IMR-90 (cell line): ENCODE results near the gene RBMS3. TPM values are rescaled to one million over a fixed set of nuclear protein-coding genes. Genes with fewer than 3 reads are reported as not detected.

Experiments used
- ATAC-seq: fragments of 200-7000 bp; cut with Tn5 transposase; 2 replicates; pipeline ENCODE4 v1.9.1; 2020; ENCODE audit warnings: low read depth, mild to moderate bottlenecking, moderate library complexity
- BruUV-seq: library from RNA; stranded (reverse); fragments of 400-500 nt; replicated peaks from 2 replicates; lab custom pipeline; 2021; lab: Mats Ljungman, UMichigan
- CTCF ChIA-PET: fragments of 300-600 bp; formaldehyde crosslinking; extraction: SDS; loops from one replicate; lab custom pipeline; 2021; ENCODE audit warnings: antibody characterized with exemption; lab: Yijun Ruan, JAX
- POLR2A ChIA-PET: fragments of 300-600 bp; sonication (Branson Sonifier 250); formaldehyde crosslinking; loops from one replicate; lab custom pipeline; 2022; ENCODE audit warnings: antibody characterized with exemption; ENCODE audit not compliant: unreplicated experiment; lab: Charles Lee
- DNase-seq: peaks from one replicate; pipeline ENCODE4 v3.0.0; 2013
- H2AFZ ChIP-seq: replicated peaks from 2 replicates; pipeline ENCODE3; 2013; ENCODE audit warnings: low read length, mild to moderate bottlenecking; ENCODE audit not compliant: poor library complexity
- H2AK5ac ChIP-seq: 2 replicates; pipeline ENCODE4 v1.6.1; 2013; ENCODE audit warnings: low read depth, low read length, inconsistent platforms
- H2AK9ac ChIP-seq: replicated peaks from 2 replicates; pipeline ENCODE3; 2013; ENCODE audit warnings: mild to moderate bottlenecking, low read depth, low read length, moderate library complexity; ENCODE audit not compliant: poor library complexity
- H2BK120ac ChIP-seq: 2 replicates; pipeline ENCODE4 v1.6.1; 2013; ENCODE audit warnings: low read depth, low read length, inconsistent platforms
- H2BK15ac ChIP-seq: 3 replicates; pipeline ENCODE4 v1.6.1; 2013; ENCODE audit warnings: low read depth, low read length, inconsistent platforms
- H2BK20ac ChIP-seq: 2 replicates; pipeline ENCODE4 v1.6.1; 2013; ENCODE audit warnings: low read depth, mild to moderate bottlenecking, inconsistent platforms, low read length, moderate library complexity
- H2BK5ac ChIP-seq: 2 replicates; pipeline ENCODE4 v1.6.1; 2013; ENCODE audit warnings: mild to moderate bottlenecking, low read depth, low read length, inconsistent platforms; ENCODE audit not compliant: poor library complexity, severe bottlenecking
- H3K14ac ChIP-seq: replicated peaks from 2 replicates; pipeline ENCODE4 v1.6.1; 2013; ENCODE audit warnings: low read depth, low read length, inconsistent platforms
- H3K18ac ChIP-seq: 2 replicates; pipeline ENCODE4 v1.6.1; 2013; ENCODE audit warnings: low read depth, low read length, control low read depth
- H3K23ac ChIP-seq: 2 replicates; pipeline ENCODE4 v1.6.1; 2013; ENCODE audit warnings: low read depth, low read length, inconsistent platforms
- H3K27ac ChIP-seq: 2 replicates; pipeline ENCODE4 v1.5.1; 2013; ENCODE audit warnings: mild to moderate bottlenecking, control low read depth, low read length; ENCODE audit not compliant: insufficient read depth
- H3K27me3 ChIP-seq: 2 replicates; pipeline ENCODE4 v1.6.1; 2013; ENCODE audit warnings: low read length; ENCODE audit not compliant: control insufficient read depth, insufficient read depth
- H3K36me3 ChIP-seq: 2 replicates; pipeline ENCODE4 v1.6.1; 2013; ENCODE audit warnings: low read length, mixed read lengths; ENCODE audit not compliant: control insufficient read depth, insufficient read depth
- H3K4ac ChIP-seq: 2 replicates; pipeline ENCODE4 v1.6.1; 2013; ENCODE audit warnings: low read depth, low read length, inconsistent platforms
- H3K4me1 ChIP-seq: 2 replicates; pipeline ENCODE4 v1.6.1; 2013; ENCODE audit warnings: low read length, mixed read lengths; ENCODE audit not compliant: control insufficient read depth, insufficient read depth
- H3K4me2 ChIP-seq: 2 replicates; pipeline ENCODE4 v1.6.1; 2013; ENCODE audit warnings: low read depth, mild to moderate bottlenecking, control low read depth, low read length, moderate library complexity
- H3K4me3 ChIP-seq: 2 replicates; pipeline ENCODE4 v1.5.1; 2013; ENCODE audit warnings: low read depth, mild to moderate bottlenecking, control low read depth, low read length, moderate library complexity; ENCODE audit not compliant: insufficient read depth
- H3K56ac ChIP-seq: 2 replicates; pipeline ENCODE4 v1.6.1; 2013; ENCODE audit warnings: low read length, inconsistent platforms; ENCODE audit not compliant: insufficient read depth; ENCODE audit errors: extremely low read depth
- H3K79me1 ChIP-seq, 2 experiments: 2 replicates each; pipeline ENCODE4 v1.6.1; 2013; ENCODE audit warnings: low read length in 2 of 2, inconsistent platforms in 1 of 2, low read depth in 1 of 2
- H3K9ac ChIP-seq: 2 replicates; pipeline ENCODE4 v1.6.1; 2013; ENCODE audit warnings: low read depth, low read length, control low read depth
- H3K9me1 ChIP-seq: 2 replicates; pipeline ENCODE4 v1.6.1; 2013; ENCODE audit warnings: low read length, inconsistent platforms; ENCODE audit not compliant: insufficient read depth
- H3K9me3 ChIP-seq: 2 replicates; pipeline ENCODE4 v1.6.1; 2013; ENCODE audit warnings: low read length; ENCODE audit not compliant: control insufficient read depth, insufficient read depth
- H4K20me1 ChIP-seq: 2 replicates; pipeline ENCODE4 v1.6.1; 2013; ENCODE audit warnings: low read length, inconsistent platforms; ENCODE audit not compliant: insufficient read depth
- H4K5ac ChIP-seq: 2 replicates; pipeline ENCODE4 v1.6.1; 2013; ENCODE audit warnings: mild to moderate bottlenecking, low read depth, low read length, control low read depth
- H4K8ac ChIP-seq, 2 experiments: 2 replicates each; pipeline ENCODE4 v1.6.1; 2013; ENCODE audit warnings: low read depth in 2 of 2, low read length in 2 of 2, control low read depth in 1 of 2, inconsistent platforms in 1 of 2
- H4K91ac ChIP-seq: 2 replicates; pipeline ENCODE4 v1.6.1; 2013; ENCODE audit warnings: low read depth, low read length, inconsistent platforms; ENCODE audit not compliant: insufficient read depth
- BHLHE40 ChIP-seq: fragments of 150-350 bp; IDR thresholded peaks from 2 replicates; pipeline ENCODE4 v1.6.1; 2016; ENCODE audit warnings: mild to moderate bottlenecking, low read depth, low read length
- CEBPB ChIP-seq: IDR thresholded peaks from 2 replicates; pipeline ENCODE4 v1.6.1; 2012; ENCODE audit warnings: low read depth, low read length, improper control_type of control experiment
- CHD1 ChIP-seq: IDR thresholded peaks from 2 replicates; pipeline ENCODE4 v1.6.1; 2012; ENCODE audit warnings: low read depth, low read length, improper control_type of control experiment
- CTCF ChIP-seq: conservative IDR thresholded peaks from 2 replicates; pipeline ENCODE4 v1.5.1; 2012; ENCODE audit warnings: mild to moderate bottlenecking, low read depth, low read length, improper control_type of control experiment
- ELK1 ChIP-seq: fragments of 150-350 bp; IDR thresholded peaks from 2 replicates; pipeline ENCODE4 v1.6.1; 2016; ENCODE audit warnings: low read depth, mild to moderate bottlenecking, low read length, moderate library complexity, borderline replicate concordance
- FOS ChIP-seq: fragments of 150-350 bp; IDR thresholded peaks from 2 replicates; pipeline ENCODE4 v1.6.1; 2016; ENCODE audit warnings: low read depth, low read length
- MAFK ChIP-seq: IDR thresholded peaks from 2 replicates; pipeline ENCODE4 v1.6.1; 2012; ENCODE audit warnings: low read depth, low read length, improper control_type of control experiment
- MXI1 ChIP-seq: IDR thresholded peaks from 2 replicates; pipeline ENCODE4 v1.6.1; 2012; ENCODE audit warnings: low read depth, mild to moderate bottlenecking, low read length, moderate library complexity, borderline replicate concordance
- NFE2L2 ChIP-seq: fragments of 150-350 bp; IDR thresholded peaks from 2 replicates; pipeline ENCODE4 v1.6.1; 2016; ENCODE audit warnings: low read depth, mild to moderate bottlenecking, low read length
- POLR2A ChIP-seq: IDR thresholded peaks from 2 replicates; pipeline ENCODE4 v1.6.1; 2012; ENCODE audit warnings: mild to moderate bottlenecking, low read depth, low read length
- RCOR1 ChIP-seq: IDR thresholded peaks from 2 replicates; pipeline ENCODE4 v1.6.1; 2012; ENCODE audit warnings: mild to moderate bottlenecking, low read length, improper control_type of control experiment; ENCODE audit not compliant: insufficient replicate concordance
- RFX5 ChIP-seq: IDR thresholded peaks from 2 replicates; pipeline ENCODE4 v1.8.0; 2012; ENCODE audit warnings: low read depth, mild to moderate bottlenecking, low read length, moderate library complexity
- SMC3 ChIP-seq: fragments of 150-350 bp; IDR thresholded peaks from 2 replicates; pipeline ENCODE4 v1.6.1; 2016; ENCODE audit warnings: low read depth, mild to moderate bottlenecking, antibody characterized with exemption, low read length, moderate library complexity
- USF2 ChIP-seq: fragments of 150-350 bp; IDR thresholded peaks from 2 replicates; pipeline ENCODE4 v1.6.1; 2017; ENCODE audit warnings: mild to moderate bottlenecking, antibody characterized with exemption, low read length, low read depth
- WGBS, 2 experiments: methylation state at CpG; one replicate each; pipeline versions ENCODE4 v1.1.5 to v1.1.7; 2013; ENCODE audit warnings: missing lambda C conversion rate in 2 of 2; ENCODE audit not compliant: insufficient read length in 1 of 2; ENCODE audit errors: extremely low coverage in 2 of 2; 5-methylcytosine and 5-hydroxymethylcytosine counted together
- dilution Hi-C: fragments of 300-500 bp; cut with HindIII; formaldehyde crosslinking; loops from one replicate; pipeline ENCODE4 v1.14.3; 2018; ENCODE audit warnings: low sequenced_read_pairs; ENCODE audit not compliant: unreplicated experiment
- in situ Hi-C: fragments of 300-500 bp; cut with MboI; formaldehyde crosslinking; loops from 3 replicates; pipeline ENCODE4 v1.14.3; 2019; ENCODE audit warnings: low sequenced_read_pairs, inconsistent platforms, mixed read lengths
- intact Hi-C: fragments of 100-400 bp; cut with micrococcal nuclease; formaldehyde crosslinking; loops from 2 replicates; pipeline ENCODE4 v1.10.0; 2022
- polyA plus RNA-seq, 3 experiments: library from polyadenylated mRNA; depleted of rRNA; stranded (reverse); fragments of >200 nt; gene quantifications; 2 replicates each; pipeline ENCODE4 v1.2.3, GENCODE V29; 2012; ENCODE audit warnings: low replicate concordance in 1 of 3
- total RNA-seq: library from RNA; depleted of rRNA; stranded (reverse); fragments of >200 nt; gene quantifications from 2 replicates; pipeline ENCODE4 v1.2.3, GENCODE V29; 2012

Gene RBMS3
- total and polyA plus RNA-seq, 2 of the 4 experiments (the other 2 are of a cell fraction), result 15.2 to 127 TPM

GRCh38 chr3:29385046-29385830 is 104.4 kb downstream of the RBMS3 start:
- dilution Hi-C loops, result no loop called here
- H3K56ac ChIP-seq, result no peak overlapping the region
- no peak overlapping the region for H3K4me3 ChIP-seq
- no peak overlapping the region for H2BK15ac ChIP-seq
- H3K36me3 ChIP-seq, result peaks cover 2% of the 10 kb centered on the region; the same call in 1 of the 2 replicates
- no peak for DNase-seq
- no peak overlapping the region for H3K14ac ChIP-seq
- intact Hi-C loops, result no loop called here
- 93% methylated on average over 5 of the region's 5 CpGs; no CpG with 5 or more reads in 1 of the 2 experiments for WGBS, 2 experiments
- POLR2A ChIA-PET, result no interaction called here
- no peak overlapping the region for H2BK120ac ChIP-seq
- no peak overlapping the region for H4K91ac ChIP-seq
- H3K4me2 ChIP-seq, result no peak overlapping the region
- H3K27me3 ChIP-seq, result no peaks in the 10 kb centered on the region
- peak overlapping the region; percentile 12; the same call in 1 of the 2 replicates for H3K18ac ChIP-seq
- no peak overlapping the region for H2AK5ac ChIP-seq
- in situ Hi-C loops, result no loop called here
- no peak overlapping the region for H4K5ac ChIP-seq
- H3K9me1 ChIP-seq, result no peaks in the 10 kb centered on the region
- CTCF ChIA-PET, result no interaction called here
- no peak overlapping the region for H2BK20ac ChIP-seq
- H3K9ac ChIP-seq, result no peak overlapping the region
- H3K4ac ChIP-seq, result no peak overlapping the region
- H4K8ac ChIP-seq, result no peak overlapping the region
- H2AFZ ChIP-seq, result no peak overlapping the region
- ATAC-seq, result no peak
- no peak for TF ChIP-seq FOS
- TF ChIP-seq NFE2L2, result no peak
- TF ChIP-seq MAFK, result no peak
- no peak for TF ChIP-seq POLR2A
- no peak for TF ChIP-seq CEBPB
- no peak for TF ChIP-seq MXI1
- no peak for TF ChIP-seq RFX5
- no peak for TF ChIP-seq RCOR1
- TF ChIP-seq SMC3, result no peak
- no peak for TF ChIP-seq BHLHE40
- TF ChIP-seq USF2, result no peak
- no peak for TF ChIP-seq CTCF
- no peak for TF ChIP-seq ELK1
- TF ChIP-seq CHD1, result no peak
- H3K9me3 ChIP-seq, result no peaks in the 10 kb centered on the region
- no TSS peak for BruUV-seq
- H3K4me1 ChIP-seq, result peaks cover 3% of the 10 kb centered on the region; the same call in 1 of the 2 replicates
- H3K79me1 ChIP-seq, result peaks cover 33 to 46% of the 10 kb centered on the region in 2 experiments
- H2AK9ac ChIP-seq, result no peak overlapping the region
- H3K27ac ChIP-seq, result no peak overlapping the region
- no peak overlapping the region for H3K23ac ChIP-seq
- H4K20me1 ChIP-seq, result no peaks in the 10 kb centered on the region
- H2BK5ac ChIP-seq, result no peak overlapping the region
